Measurements from ENCODE around the gene PCCA. TPM values are rescaled to one million over a fixed set of nuclear protein-coding genes. Genes with fewer than 3 reads are reported as not detected.
A peak's percentile ranks its signal among the peaks of the same experiment; 100 is the strongest.
"Not testable (repeated sequence)": the region's sequence is repeated elsewhere in the genome, so short reads cannot be mapped to it uniquely, and the experiment has no call there.

The PCCA gene
- polyA plus RNA-seq, 3 donors: 49.4 to 64.3 (median 54.2) TPM

- DNase-seq (ENCODE audit: extremely low read depth in 1 of 11, low read depth in 9 of 11, low spot score in 4 of 11): no peak
Observed at GRCh38 chr13:100211016-100211710, 122.3 kb downstream of the PCCA start.

DNA sequence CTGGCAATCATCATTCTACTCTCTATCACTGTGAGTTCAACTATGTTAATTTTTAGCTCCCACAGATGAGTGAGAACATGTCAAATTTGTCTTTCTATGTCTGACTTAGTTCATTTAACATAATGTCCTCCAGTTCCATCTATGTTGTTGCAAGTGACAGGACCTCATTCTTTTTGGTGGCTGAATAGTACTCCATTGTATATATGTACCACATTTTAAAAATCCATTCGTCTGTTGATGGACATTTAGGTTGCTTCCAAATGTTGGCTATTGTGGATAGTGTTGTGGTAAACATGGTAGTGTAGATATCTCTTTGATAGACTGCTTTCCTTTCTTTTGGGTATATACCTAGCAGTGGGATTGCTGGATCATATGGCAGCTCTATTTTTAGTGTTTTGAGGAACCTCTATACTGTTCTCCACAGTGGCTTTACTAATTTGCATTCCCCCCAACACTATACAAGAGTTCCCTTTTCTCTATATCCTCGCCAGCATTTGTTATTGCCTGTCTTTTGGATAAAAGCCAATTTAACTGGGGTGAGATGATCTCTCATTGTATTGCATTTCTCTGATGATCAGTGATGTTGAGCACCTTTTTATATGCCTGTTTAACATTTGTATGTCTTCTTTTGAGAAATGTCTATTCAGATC is 124.1 kb downstream of the PCCA start:
- no peak for DNase-seq (ENCODE audit: extremely low read depth in 1 of 11, low read depth in 9 of 11, low spot score in 4 of 11)

GRCh38 chr13:100213576-100213975 is 124.7 kb downstream of the PCCA start:
- no peak for DNase-seq (ENCODE audit: extremely low read depth in 1 of 11, low read depth in 9 of 11, low spot score in 4 of 11)

DNA sequence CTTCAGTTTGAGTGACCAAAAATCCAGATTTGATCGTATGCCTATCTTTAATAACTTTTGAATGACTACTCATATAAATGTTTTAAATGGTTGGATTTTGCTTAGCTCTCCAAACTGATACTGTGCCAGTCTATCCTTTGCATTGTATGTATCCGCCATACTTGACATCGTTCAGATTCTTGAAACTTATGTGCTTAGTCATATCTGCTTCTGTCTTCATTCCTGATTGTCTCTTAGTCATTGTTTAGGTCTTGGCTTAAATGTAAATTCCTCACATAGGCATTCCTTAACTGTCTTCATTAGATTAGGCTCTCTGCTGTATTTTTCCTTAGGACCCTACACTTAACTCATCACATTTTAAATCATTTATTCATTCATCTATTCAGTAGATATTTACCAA is 126.0 kb downstream of the PCCA start:
- DNase-seq (ENCODE audit: extremely low read depth in 1 of 11, low read depth in 9 of 11, low spot score in 4 of 11): no peak

- no peak for DNase-seq (ENCODE audit: extremely low read depth in 1 of 11, low read depth in 9 of 11, low spot score in 4 of 11)
Observed at GRCh38 chr13:100221166-100221565, 132.3 kb downstream of the PCCA start.

DNA sequence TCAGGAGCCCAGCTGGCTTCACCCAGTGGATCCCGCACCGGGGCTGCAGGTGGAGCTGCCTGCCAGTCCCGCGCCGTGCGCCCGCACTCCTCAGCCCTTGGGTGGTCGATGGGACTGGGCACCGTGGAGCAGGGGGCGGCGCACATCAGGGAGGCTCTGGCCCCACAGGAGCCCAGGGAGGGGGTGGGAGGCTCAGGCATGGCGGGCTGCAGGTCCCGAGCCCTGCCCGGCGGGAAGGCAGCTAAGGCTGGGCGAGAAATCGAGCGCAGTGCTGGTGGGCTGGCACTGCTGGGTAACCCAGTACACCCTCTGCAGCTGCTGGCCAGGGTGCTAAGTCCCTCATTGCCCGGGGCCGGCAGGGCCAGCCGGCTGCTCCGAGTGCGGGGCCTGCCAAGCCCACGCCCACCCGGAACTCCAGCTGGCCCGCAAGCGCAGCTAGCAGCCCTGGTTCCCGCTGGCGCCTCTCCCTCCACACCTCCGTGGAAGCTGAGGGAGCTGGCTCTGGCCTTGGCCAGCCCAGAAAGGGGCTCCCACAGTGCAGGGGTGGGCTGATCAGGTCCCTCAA is 135.2 kb downstream of the PCCA start:
- not testable (repeated sequence) for DNase-seq (ENCODE audit: extremely low read depth in 1 of 11, low read depth in 9 of 11, low spot score in 4 of 11)

DNA sequence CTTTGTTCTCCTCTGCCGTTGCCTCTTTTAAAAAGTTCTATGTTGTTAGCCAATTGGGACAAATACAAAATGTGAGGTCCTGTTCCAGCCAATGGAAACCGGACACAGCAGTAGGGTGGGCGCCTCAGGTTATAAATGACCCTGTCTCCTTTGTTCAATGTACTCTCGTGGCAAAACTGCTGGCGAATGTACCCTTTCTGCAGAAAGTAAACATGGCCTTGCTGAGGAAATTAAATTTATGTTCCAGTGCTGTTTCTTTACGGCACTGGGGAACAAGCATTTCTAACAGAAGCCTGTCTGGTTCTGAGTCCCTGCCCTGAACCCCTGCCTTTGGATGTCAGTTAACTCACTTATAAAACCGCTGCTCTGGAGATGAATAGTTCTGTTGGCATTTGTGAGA is 140.7 kb downstream of the PCCA start:
- no peak for DNase-seq (ENCODE audit: extremely low read depth in 1 of 11, low read depth in 9 of 11, low spot score in 4 of 11)

GRCh38 chr13:100230769-100231149 is 141.9 kb downstream of the PCCA start:
- DNase-seq (ENCODE audit: extremely low read depth in 1 of 11, low read depth in 9 of 11, low spot score in 4 of 11): no peak

- DNase-seq (ENCODE audit: extremely low read depth in 1 of 11, low read depth in 9 of 11, low spot score in 4 of 11): no peak
Observed at GRCh38 chr13:100231176-100231575, 142.3 kb downstream of the PCCA start.

GRCh38 chr13:100234006-100234405 is 145.1 kb downstream of the PCCA start:
- no peak for DNase-seq (ENCODE audit: extremely low read depth in 1 of 11, low read depth in 9 of 11, low spot score in 4 of 11)

- DNase-seq (ENCODE audit: extremely low read depth in 1 of 11, low read depth in 9 of 11, low spot score in 4 of 11): peak in 1 of 11 donors; percentile 11
Observed at GRCh38 chr13:100234524-100235136, 145.7 kb downstream of the PCCA start.

DNA sequence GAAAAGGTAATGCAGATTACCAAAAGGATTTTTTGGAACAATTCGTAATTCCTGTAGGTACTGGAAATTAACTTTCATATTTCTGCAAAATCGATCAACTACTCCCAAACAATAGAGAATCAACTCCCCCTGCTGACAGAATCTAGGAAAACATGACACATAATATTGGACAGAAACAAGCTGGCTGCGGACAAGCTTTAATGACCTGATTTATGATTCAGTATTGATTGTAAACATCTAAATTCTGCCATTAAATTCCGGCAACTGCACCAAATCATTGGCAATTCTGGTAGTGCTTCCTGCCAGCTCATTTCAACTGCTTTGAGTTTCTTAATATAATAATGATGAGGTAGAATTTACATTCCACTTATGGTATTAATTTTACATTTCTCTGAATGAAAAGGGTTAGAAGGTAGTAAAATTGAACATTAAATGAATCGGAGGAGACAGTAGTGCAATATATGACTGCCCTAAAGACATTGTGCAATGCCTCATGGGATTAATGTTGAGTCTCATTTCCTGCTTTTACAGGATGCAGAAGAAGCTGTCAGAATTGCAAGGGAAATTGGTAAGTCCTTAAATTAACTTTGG is 146.5 kb downstream of the PCCA start:
- peak in 5 of 11 donors; percentile 23 to 43 (median 26) for DNase-seq (ENCODE audit: extremely low read depth in 1 of 11, low read depth in 9 of 11, low spot score in 4 of 11)

GRCh38 chr13:100240109-100240779 is 151.4 kb downstream of the PCCA start:
- DNase-seq (ENCODE audit: extremely low read depth in 1 of 11, low read depth in 9 of 11, low spot score in 4 of 11): no peak

- no peak for DNase-seq (ENCODE audit: extremely low read depth in 1 of 11, low read depth in 9 of 11, low spot score in 4 of 11)
Observed at GRCh38 chr13:100244431-100244830, 155.5 kb downstream of the PCCA start.

DNA sequence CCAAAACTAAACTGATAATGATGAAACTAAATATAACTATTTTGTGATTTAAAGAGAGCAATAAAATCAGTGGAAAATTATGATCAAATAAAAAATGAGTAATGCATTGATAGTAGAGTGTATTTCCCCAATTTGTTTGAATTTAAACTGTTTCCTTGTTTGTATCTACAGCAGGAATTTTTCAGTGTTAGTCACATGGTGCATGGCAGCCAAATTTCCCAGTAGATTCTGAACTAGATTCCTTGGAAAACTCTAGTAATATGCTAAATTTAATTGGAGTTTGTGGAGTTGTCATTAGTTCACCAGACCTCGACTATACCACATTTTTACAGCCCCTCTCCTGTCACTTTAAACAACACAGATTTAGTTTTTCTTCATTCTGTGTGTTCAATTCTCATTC is 156.2 kb downstream of the PCCA start:
- DNase-seq (ENCODE audit: extremely low read depth in 1 of 11, low read depth in 9 of 11, low spot score in 4 of 11): no peak

DNA sequence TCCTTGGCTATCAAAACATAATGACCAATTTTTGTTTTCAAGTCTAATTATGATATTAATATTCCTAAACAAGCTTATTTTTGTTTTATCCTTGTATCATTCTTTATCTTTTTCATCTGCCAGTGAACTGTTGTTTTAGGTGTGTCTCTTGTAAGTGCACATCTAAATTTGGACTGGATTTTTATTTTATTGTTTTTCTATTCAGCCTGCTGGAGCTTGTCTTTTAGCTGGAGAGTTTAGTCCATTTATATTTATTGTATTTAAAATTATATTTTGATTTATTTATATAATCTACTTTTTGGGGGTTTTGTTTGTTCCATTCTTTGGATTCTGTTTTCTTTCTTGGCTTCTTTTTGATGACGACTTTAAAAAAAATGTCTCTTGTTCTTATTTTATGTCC is 159.0 kb downstream of the PCCA start:
- DNase-seq (ENCODE audit: extremely low read depth in 1 of 11, low read depth in 9 of 11, low spot score in 4 of 11): no peak

DNA sequence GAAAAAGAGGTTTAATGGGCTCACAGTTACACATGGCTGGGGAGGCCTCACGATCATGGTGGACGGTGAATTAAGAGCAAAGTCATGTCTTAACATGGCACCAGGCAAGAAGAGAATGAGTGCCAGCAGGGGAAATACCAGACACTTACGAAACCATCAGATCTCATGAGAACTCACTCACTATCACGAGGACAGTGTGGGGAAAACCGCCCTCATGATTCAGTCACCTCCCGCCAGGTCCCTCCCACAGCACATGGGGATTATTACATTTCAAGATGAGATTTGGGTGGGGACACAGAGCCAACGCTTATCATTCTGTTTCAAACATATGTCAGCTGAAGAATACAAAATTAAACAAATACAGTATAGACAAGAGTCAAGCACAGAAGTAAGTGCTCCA is 165.1 kb downstream of the PCCA start:
- DNase-seq (ENCODE audit: extremely low read depth in 1 of 11, low read depth in 9 of 11, low spot score in 4 of 11): no peak

- DNase-seq (ENCODE audit: extremely low read depth in 1 of 11, low read depth in 9 of 11, low spot score in 4 of 11): no peak
Observed at GRCh38 chr13:100262404-100262803, 173.5 kb downstream of the PCCA start.

DNA sequence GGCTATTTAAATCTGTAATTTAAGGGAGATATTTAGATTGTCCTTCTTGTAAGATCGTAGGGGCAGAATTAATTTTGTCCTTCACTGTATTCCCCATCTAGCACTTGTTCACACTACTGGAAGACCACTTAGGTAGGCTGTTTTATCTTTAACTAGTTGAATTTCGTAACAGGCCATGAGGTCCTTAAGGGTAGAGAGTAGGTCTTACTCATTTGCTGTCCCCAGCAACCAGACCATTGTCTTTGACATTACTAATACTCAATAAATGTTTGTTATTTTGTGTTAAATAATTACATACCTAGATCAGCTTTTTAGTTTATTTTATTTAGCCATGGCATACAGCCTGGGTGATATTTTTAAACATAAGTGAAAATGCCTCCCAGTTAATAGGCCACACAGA is 177.1 kb downstream of the PCCA start:
- no peak for DNase-seq (ENCODE audit: extremely low read depth in 1 of 11, low read depth in 9 of 11, low spot score in 4 of 11)
